Uterus (tissue), 2 donors: ENCODE results near the gene PCDHGA3.

Experiments
- POLR2A ChIP-seq, 2 donors: fragments of 450-650 bp; IDR thresholded peaks; one replicate each; pipeline ENCODE4 v1.6.1; 2016; ENCODE audit warnings: antibody characterized with exemption in 2 of 2, mild to moderate bottlenecking in 1 of 2, moderate library complexity in 1 of 2
- TF ChIP-seq, protein P1 (sequence below), 4 experiments: fragments of 200-600 bp in 2 of 4; fragments of 450-650 bp in 2 of 4; sonication (generic) in 2 of 4; IDR thresholded peaks; one replicate each; pipeline ENCODE4 v1.5.1; 2016 to 2019; ENCODE audit warnings: antibody characterized with exemption in 4 of 4, mild to moderate bottlenecking in 2 of 4, moderate library complexity in 1 of 4

DNA sequence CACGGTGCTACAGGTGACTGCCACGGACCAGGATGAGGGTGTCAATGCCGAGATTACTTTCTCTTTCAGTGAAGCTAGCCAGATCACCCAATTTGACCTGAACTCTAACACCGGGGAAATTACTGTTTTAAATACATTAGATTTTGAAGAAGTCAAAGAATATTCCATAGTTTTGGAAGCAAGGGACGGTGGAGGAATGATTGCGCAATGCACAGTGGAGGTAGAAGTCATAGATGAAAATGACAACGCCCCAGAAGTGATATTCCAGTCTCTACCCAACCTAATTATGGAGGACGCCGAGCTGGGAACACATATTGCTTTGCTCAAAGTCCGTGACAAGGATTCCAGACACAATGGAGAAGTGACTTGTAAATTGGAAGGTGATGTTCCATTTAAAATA, 45.0 kb downstream of the PCDHGA3 start:
- TF ChIP-seq, protein P1, sequence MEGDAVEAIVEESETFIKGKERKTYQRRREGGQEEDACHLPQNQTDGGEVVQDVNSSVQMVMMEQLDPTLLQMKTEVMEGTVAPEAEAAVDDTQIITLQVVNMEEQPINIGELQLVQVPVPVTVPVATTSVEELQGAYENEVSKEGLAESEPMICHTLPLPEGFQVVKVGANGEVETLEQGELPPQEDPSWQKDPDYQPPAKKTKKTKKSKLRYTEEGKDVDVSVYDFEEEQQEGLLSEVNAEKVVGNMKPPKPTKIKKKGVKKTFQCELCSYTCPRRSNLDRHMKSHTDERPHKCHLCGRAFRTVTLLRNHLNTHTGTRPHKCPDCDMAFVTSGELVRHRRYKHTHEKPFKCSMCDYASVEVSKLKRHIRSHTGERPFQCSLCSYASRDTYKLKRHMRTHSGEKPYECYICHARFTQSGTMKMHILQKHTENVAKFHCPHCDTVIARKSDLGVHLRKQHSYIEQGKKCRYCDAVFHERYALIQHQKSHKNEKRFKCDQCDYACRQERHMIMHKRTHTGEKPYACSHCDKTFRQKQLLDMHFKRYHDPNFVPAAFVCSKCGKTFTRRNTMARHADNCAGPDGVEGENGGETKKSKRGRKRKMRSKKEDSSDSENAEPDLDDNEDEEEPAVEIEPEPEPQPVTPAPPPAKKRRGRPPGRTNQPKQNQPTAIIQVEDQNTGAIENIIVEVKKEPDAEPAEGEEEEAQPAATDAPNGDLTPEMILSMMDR (IDR thresholded peaks at IDR 0.05): no peak
- TF ChIP-seq POLR2A (IDR thresholded peaks at IDR 0.05): no peak
